ENCODE measurements around the gene APOH.

DNA sequence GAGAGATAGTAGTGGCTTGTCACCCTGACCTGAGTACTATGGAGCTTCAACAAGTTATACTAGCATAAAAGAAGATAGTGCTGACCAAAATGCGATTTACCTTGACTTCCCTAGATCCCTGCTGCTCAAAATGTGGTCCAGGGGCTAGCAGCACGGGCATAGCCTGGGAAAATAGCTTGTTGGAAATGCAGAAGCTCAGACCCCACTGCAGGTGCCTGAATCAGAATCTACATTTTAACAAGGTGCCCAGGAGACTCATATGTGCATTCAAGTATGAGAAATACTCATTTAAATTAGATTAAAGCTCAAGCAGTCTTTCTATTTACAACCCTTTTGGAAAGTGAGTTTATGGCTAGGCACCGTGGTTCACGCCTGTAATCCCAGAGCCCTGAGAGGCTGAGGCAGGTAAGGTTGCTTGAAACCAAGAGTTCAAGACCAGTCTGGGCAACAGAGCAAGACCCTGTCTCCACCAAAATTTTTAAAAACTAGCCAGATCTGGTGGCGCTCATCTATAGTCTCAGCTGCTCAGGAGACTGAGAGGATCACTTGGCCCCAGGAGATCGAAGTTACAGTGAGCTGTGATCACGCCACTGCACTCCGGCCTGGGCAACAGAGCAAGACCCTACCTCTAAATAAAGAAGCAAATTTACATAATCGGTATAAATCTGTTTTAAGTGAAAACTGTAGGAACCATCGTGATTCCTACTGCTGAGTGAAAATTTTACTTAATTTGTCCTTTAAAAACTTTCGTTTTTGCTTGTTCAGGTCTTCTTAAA lies 7.3 kb downstream of the APOH start:
- no peak for TF ChIP-seq POLR2A (IDR thresholded peaks at IDR 0.05)
- TF ChIP-seq, protein P1, sequence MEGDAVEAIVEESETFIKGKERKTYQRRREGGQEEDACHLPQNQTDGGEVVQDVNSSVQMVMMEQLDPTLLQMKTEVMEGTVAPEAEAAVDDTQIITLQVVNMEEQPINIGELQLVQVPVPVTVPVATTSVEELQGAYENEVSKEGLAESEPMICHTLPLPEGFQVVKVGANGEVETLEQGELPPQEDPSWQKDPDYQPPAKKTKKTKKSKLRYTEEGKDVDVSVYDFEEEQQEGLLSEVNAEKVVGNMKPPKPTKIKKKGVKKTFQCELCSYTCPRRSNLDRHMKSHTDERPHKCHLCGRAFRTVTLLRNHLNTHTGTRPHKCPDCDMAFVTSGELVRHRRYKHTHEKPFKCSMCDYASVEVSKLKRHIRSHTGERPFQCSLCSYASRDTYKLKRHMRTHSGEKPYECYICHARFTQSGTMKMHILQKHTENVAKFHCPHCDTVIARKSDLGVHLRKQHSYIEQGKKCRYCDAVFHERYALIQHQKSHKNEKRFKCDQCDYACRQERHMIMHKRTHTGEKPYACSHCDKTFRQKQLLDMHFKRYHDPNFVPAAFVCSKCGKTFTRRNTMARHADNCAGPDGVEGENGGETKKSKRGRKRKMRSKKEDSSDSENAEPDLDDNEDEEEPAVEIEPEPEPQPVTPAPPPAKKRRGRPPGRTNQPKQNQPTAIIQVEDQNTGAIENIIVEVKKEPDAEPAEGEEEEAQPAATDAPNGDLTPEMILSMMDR (IDR thresholded peaks at IDR 0.05) = no peak
